HFFc6 (cell line): Measurements from ENCODE around the gene PLA2G12B. TPM values are rescaled to one million over a fixed set of nuclear protein-coding genes. Genes with fewer than 3 reads are reported as not detected.
"Not testable (repeated sequence)": the region's sequence is repeated elsewhere in the genome, so short reads cannot be mapped to it uniquely, and the experiment has no call there.

Experiments used
- DNase-seq: peaks from one replicate; pipeline ENCODE4 v3.0.0-alpha.2; 2018
- H3K27ac Mint-ChIP-seq: 2 replicates; pipeline ENCODE4 v1.8.0; 2020; ENCODE audit warnings: mild to moderate bottlenecking, mixed read lengths
- H3K27me3 Mint-ChIP-seq: 2 replicates; pipeline ENCODE4 v1.8.0; 2021; ENCODE audit warnings: mild to moderate bottlenecking, moderate library complexity, mixed read lengths; ENCODE audit not compliant: insufficient read depth
- H3K36me3 Mint-ChIP-seq: 2 replicates; pipeline ENCODE4 v1.8.0; 2021; ENCODE audit warnings: low read depth, mixed read lengths
- H3K4me1 Mint-ChIP-seq: 2 replicates; pipeline ENCODE4 v1.8.0; 2020; ENCODE audit warnings: low read depth, mixed read lengths
- H3K4me3 Mint-ChIP-seq: 2 replicates; pipeline ENCODE4 v1.8.0; 2020; ENCODE audit warnings: mild to moderate bottlenecking, moderate library complexity, mixed read lengths
- H3K9me3 Mint-ChIP-seq: 2 replicates; pipeline ENCODE4 v1.8.0; 2020; ENCODE audit warnings: mild to moderate bottlenecking, mixed read lengths
- total RNA-seq, 6 experiments: library from RNA; stranded (reverse); fragmentation: NEBNext Ultra II Directional; extraction: Animal tissue kit (Norgen Biotek cat#: 25700); gene quantifications; 2 replicates in 1 of 6; 3 replicates in 5 of 6; pipeline ENCODE4 v1.2.3, GENCODE V29; 2021
- TF ChIP-seq, protein P1 (sequence below): fragments of 200-600 bp; sonication (generic); IDR thresholded peaks from 2 replicates; pipeline ENCODE4 v1.5.0; 2021; ENCODE audit warnings: antibody characterized with exemption, mild to moderate bottlenecking

Gene PLA2G12B
- total RNA-seq, 6 experiments from 2014 or later, result not detected

DNA sequence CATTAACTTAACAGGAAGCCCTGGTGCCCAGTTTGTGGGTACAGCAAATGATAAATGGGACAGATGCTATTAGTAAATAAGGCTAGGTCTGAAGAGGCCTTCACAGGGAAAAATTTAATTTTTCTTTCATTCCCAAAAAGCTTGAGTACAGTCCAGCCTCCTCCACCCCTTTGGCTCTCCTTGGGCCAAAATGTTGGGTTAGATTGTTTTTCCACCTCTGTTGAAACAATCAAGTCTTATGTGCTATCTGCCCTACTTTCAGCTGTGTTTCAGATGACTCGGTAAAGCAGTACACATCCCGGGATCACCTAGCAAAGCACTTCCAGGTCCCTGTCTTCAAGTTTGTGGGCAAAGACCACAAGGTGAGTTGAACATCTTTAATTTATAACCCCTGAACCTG is 24.3 kb downstream of the PLA2G12B start:
- no peaks in the 10 kb centered on the region for H3K36me3 Mint-ChIP-seq
- H3K27me3 Mint-ChIP-seq, result peaks cover 13% of the 10 kb centered on the region
- H3K9me3 Mint-ChIP-seq, result no peaks in the 10 kb centered on the region
- TF ChIP-seq, protein P1, sequence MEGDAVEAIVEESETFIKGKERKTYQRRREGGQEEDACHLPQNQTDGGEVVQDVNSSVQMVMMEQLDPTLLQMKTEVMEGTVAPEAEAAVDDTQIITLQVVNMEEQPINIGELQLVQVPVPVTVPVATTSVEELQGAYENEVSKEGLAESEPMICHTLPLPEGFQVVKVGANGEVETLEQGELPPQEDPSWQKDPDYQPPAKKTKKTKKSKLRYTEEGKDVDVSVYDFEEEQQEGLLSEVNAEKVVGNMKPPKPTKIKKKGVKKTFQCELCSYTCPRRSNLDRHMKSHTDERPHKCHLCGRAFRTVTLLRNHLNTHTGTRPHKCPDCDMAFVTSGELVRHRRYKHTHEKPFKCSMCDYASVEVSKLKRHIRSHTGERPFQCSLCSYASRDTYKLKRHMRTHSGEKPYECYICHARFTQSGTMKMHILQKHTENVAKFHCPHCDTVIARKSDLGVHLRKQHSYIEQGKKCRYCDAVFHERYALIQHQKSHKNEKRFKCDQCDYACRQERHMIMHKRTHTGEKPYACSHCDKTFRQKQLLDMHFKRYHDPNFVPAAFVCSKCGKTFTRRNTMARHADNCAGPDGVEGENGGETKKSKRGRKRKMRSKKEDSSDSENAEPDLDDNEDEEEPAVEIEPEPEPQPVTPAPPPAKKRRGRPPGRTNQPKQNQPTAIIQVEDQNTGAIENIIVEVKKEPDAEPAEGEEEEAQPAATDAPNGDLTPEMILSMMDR, result no peak
- no peak for DNase-seq
- H3K27ac Mint-ChIP-seq, result no peak overlapping the region
- H3K4me1 Mint-ChIP-seq, result no peaks in the 10 kb centered on the region; the same call in 1 of the 2 replicates
- H3K4me3 Mint-ChIP-seq, result no peak overlapping the region

DNA sequence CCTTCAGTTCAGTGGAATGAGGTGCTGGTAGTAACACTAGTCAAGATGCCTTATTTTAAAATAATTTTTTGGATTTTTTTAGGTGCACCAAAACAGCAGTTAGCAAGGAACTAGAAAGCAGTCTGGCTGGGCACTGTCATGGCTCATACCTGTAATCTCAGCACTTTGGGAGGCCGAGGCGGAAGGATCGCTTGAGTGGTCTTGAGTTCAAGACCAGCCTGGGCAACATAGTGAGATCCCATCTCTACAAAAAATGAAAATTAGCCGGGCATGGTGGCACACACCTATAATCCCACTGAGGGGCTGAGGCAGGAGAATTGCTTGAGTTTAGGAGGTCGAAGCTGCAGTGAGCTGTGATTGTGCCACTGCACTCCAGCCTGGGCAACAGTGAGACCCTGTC is 25.8 kb downstream of the PLA2G12B start:
- no peak overlapping the region for H3K4me3 Mint-ChIP-seq

DNA sequence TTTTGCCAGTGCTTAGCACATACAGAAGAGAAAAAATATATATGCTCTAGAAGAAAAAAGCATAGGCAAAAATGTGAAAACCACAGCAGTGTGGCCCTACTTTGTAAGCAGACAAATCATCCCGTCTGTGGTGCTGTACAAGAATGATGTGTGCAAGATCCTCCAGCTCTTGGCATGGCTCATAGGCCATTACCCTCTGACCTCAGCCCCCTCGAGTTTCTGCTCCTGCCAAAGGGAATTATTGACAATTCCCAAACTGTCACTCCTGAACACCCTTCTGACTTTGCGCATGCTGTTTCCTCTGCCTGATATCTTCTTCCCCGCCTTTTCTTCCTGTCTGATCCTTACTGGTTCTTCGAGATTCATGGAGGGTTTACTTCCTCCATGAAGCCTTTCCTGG is 27.1 kb downstream of the PLA2G12B start:
- no peak overlapping the region for H3K4me3 Mint-ChIP-seq
- H3K9me3 Mint-ChIP-seq, result 0 out of 2 replicates have a peak, but pooled peaks cover under 1% of the 10 kb centered on the region
- DNase-seq, result no peak
- H3K4me1 Mint-ChIP-seq, result no peaks in the 10 kb centered on the region
- H3K27me3 Mint-ChIP-seq, result peaks cover 26% of the 10 kb centered on the region
- no peaks in the 10 kb centered on the region for H3K36me3 Mint-ChIP-seq
- TF ChIP-seq, protein P1, result no peak
- H3K27ac Mint-ChIP-seq, result no peak overlapping the region

More for the DNA sequence above, 25.8 kb downstream of the PLA2G12B start:
- Mint-ChIP-seq H3K27me3 (peaks cover 20% of the 10 kb centered on the region), H3K9me3 (no peaks in the 10 kb centered on the region), H3K4me1 (no peaks in the 10 kb centered on the region), H3K27ac (no peak overlapping the region), H3K36me3 (no peaks in the 10 kb centered on the region)
- DNase-seq, result no peak
- TF ChIP-seq, protein P1, result no peak

DNA sequence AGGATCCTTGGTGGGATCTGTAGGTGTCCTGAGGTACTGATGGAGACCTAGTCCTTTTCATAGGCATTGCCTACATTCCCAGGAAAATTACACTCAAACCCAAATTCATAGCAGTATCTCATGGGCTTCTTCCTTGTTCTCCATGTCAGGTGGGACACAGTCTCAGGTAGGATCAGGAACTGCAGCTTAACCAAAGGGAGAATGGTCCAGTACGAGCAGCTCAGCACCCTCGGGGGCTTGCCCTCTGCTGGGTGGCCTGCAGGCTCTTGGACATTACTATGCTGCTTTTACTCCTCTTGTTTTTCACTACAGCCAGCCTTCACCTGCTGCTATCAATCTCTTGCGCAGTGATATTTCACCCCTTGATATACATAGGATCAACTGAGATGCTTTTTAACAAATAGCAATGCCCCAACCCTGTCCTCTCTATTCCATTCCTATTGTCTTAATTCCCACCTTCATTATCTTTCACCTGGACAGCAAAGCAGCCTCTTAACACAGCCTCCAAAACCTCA is 28.6 kb downstream of the PLA2G12B start:
- Mint-ChIP-seq H3K27ac (no peak overlapping the region), H3K4me1 (no peaks in the 10 kb centered on the region), H3K4me3 (no peak overlapping the region), H3K36me3 (peaks cover 3% of the 10 kb centered on the region), H3K27me3 (peaks cover 29% of the 10 kb centered on the region), H3K9me3 (peaks cover 15% of the 10 kb centered on the region)
- DNase-seq, result no peak
- TF ChIP-seq, protein P1, result no peak

DNA sequence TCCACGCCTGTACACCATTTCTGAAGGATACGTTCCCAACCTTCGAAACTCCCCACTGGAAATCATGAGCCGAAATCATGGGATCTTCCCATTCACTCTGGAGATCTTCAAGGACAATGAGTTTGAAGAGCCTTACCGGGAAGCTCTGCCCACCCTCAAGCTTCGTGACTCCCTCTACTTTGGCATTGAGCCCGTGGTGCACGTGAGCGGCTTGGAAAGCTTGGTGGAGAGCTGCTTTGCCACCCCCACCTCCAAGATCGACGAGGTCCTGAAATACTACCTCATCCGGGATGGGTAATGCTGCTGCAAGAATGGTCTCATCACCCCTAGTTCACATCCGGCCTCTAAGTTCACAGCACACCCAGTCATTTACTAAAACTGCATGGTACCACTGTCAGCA is 30.3 kb downstream of the PLA2G12B start:
- TF ChIP-seq, protein P1, result no peak
- peaks cover 35% of the 10 kb centered on the region for H3K27me3 Mint-ChIP-seq
- peaks cover 10% of the 10 kb centered on the region for H3K36me3 Mint-ChIP-seq
- no peak for DNase-seq
- no peaks in the 10 kb centered on the region for H3K4me1 Mint-ChIP-seq
- H3K4me3 Mint-ChIP-seq, result no peak overlapping the region
- H3K27ac Mint-ChIP-seq, result no peak overlapping the region
- H3K9me3 Mint-ChIP-seq, result peaks cover 32% of the 10 kb centered on the region

DNA sequence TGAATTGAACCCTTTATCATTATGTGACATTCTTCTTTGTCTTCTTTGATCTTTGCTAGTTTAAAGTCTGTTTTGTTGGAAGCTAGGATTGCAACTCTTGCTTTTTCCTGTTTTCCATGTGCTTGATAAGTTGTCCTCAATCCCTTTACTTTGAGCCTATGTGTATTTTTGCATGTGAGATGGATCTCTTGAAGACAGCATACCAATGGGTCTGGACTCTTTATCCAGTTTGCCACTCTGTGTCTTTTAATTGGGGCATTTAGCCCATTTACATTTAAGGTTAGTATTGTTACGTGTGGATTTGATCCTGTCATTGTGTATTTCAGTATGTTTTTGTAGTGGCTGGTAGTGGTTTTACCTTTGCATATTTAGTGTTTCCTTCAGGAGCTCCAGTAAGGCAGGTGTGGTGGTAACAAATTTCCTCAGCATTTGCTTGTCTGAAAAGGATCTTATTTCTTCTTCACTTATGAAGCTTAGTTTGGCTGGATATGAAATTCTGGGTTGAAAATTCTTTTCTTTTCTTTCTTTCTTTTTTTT is 33.4 kb downstream of the PLA2G12B start:
- H3K27me3 Mint-ChIP-seq, result peaks cover 41% of the 10 kb centered on the region
- not testable (repeated sequence) for H3K4me3 Mint-ChIP-seq, H3K27ac Mint-ChIP-seq, DNase-seq
- peaks cover 14% of the 10 kb centered on the region; the same call in 1 of the 2 replicates for H3K4me1 Mint-ChIP-seq
- H3K9me3 Mint-ChIP-seq, result peaks cover 41% of the 10 kb centered on the region
- H3K36me3 Mint-ChIP-seq, result peaks cover 27% of the 10 kb centered on the region
